Neutrophil (primary cell): ENCODE results near the gene CDC14B.
A peak's percentile ranks its signal among the peaks of the same experiment; 100 is the strongest.

Experiments
- H3K27ac ChIP-seq: fragments of 200-600 bp; sonication (generic); 2 replicates; pipeline ENCODE4 v1.5.1; 2016; ENCODE audit warnings: mild to moderate bottlenecking, moderate library complexity
- H3K27me3 ChIP-seq: fragments of 200-600 bp; sonication (generic); 2 replicates; pipeline ENCODE4 v1.6.0; 2016; ENCODE audit warnings: mild to moderate bottlenecking
- H3K36me3 ChIP-seq: fragments of 200-600 bp; sonication (generic); 2 replicates; pipeline ENCODE4 v1.5.1; 2017
- H3K4me1 ChIP-seq, 2 experiments: fragments of 200-600 bp in 1 of 2; sonication (generic) in 1 of 2; 1 replicate in 1 of 2; 2 replicates in 1 of 2; pipeline versions ENCODE4 v1.5.1 to v1.6.1; 2013 to 2016; ENCODE audit warnings: low read depth in 1 of 2, low read length in 1 of 2, mild to moderate bottlenecking in 1 of 2, moderate library complexity in 1 of 2; ENCODE audit not compliant: control insufficient read depth in 1 of 2, insufficient read depth in 1 of 2
- H3K4me3 ChIP-seq, 2 experiments: fragments of 200-600 bp in 1 of 2; sonication (generic) in 1 of 2; 1 replicate in 1 of 2; 2 replicates in 1 of 2; pipeline ENCODE4 v1.5.1; 2013 to 2016; ENCODE audit warnings: low read depth in 1 of 2, low read length in 1 of 2, mild to moderate bottlenecking in 1 of 2, moderate library complexity in 1 of 2
- H3K9me3 ChIP-seq: fragments of 200-600 bp; sonication (generic); 2 replicates; pipeline ENCODE4 v1.5.1; 2016
- CTCF ChIP-seq: fragments of 200-600 bp; sonication (generic); IDR thresholded peaks from 2 replicates; pipeline ENCODE4 v1.5.1; 2016; ENCODE audit warnings: antibody characterized with exemption

CDC14B gene

GRCh38 chr9:96620181-96620514, 505 bp upstream of the CDC14B start:
- Histone ChIP-seq H3K27ac (no peak overlapping the region), H3K4me1 (peaks cover 0 to 10% of the 10 kb centered on the region in 2 experiments), H3K27me3 (peaks cover 83% of the 10 kb centered on the region), H3K36me3 (no peaks in the 10 kb centered on the region), H3K9me3 (no peaks in the 10 kb centered on the region), H3K4me3 (no peak overlapping the region)
- no peak for TF ChIP-seq CTCF

- Histone ChIP-seq H3K9me3 (no peaks in the 10 kb centered on the region), H3K27me3 (peaks cover 94% of the 10 kb centered on the region), H3K4me3 (peak overlapping the region; percentile 24 to 40), H3K27ac (no peak overlapping the region), H3K36me3 (no peaks in the 10 kb centered on the region), H3K4me1 (peaks cover 0 to 10% of the 10 kb centered on the region in 2 experiments)
- no peak for TF ChIP-seq CTCF
Observed at GRCh38 chr9:96619124-96619465, 548 bp downstream of the CDC14B start.

DNA sequence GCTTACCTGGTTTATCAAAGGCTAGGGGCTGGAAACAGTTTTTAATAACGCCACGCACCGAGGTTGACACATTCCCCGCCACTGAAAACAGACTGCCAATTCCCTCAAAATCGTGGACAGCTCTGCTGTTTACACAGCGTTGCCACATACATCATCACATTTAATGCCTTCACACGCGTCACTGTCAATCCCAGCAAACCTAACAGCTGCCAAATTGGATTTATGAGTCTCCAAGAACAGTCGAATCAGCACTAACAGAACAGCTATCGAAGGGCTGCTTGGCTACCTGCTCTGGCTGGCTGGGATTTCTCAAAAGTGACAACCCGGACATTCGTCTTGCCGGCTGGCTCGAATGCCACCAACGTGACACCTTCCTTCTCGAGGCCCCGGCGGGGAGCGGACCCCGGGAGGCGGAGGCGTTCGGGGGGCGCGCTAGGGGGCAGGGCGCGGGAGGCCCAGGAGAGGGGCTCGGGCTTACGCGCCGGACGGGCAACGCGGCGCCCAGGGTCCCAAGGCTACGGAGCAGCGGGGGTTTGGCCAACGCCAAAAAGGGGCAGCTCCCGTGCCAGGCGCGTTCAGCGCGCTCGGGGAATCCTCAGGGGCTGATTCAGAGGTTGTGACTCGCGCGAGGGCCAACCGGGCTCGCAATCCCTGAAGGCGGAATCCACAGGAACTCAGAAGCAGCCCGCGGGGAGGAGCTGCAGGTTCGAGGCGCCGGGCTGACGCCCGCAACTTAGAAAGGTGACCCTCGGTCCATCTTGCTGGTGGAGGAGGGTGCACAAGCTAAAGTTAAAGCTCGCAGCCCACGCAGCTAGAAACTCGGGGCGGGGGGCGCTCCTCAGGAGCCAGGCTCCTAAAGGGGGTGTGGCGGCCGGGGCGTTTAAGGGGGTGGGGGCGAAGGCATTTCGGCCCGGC, 1.2 kb downstream of the CDC14B start:
- no peak overlapping the region for H3K27ac ChIP-seq
- H3K27me3 ChIP-seq, result peaks cover 98% of the 10 kb centered on the region
- no peak for TF ChIP-seq CTCF
- no peaks in the 10 kb centered on the region for H3K36me3 ChIP-seq
- H3K4me1 ChIP-seq, result peaks cover 0 to 10% of the 10 kb centered on the region in 2 experiments
- no peaks in the 10 kb centered on the region for H3K9me3 ChIP-seq
- peak overlapping the region; percentile 24 to 40 for H3K4me3 ChIP-seq

- TF ChIP-seq CTCF, result no peak
- Histone ChIP-seq H3K27ac (no peak overlapping the region), H3K9me3 (no peaks in the 10 kb centered on the region), H3K27me3 (peaks cover 98% of the 10 kb centered on the region), H3K36me3 (no peaks in the 10 kb centered on the region), H3K4me1 (peaks cover 0 to 10% of the 10 kb centered on the region in 2 experiments), H3K4me3 (no peak overlapping the region)
Observed at GRCh38 chr9:96617439-96618185, 2.0 kb downstream of the CDC14B start.

DNA sequence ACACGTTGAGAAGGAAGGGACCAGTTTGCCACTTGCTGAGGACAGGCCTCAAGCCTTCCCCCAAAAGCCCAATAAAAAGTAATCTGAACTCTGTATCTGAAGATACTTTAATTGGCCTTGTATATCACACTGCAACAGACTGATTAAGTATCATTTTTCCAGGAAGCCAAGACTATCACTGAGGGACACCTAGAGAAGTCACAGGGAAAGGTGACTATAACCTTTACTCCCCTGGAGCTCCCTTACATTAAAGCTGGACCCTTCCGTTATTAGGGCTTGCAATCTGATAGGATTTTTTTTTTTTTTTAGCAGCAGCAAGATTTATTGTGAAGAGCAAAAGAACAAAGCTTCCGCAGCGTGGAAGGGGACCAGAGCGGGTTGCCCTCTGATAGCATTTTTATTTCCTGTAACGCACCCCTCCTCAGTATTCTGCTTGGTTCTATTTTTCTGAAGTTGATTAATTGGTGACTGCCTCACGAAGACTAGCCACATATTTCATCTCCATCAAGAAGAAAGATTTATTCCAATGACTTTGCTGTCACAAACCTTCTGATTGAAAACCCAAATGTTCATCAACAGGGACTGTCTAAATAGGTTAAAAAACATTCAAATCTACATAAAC, 2.7 kb downstream of the CDC14B start:
- Histone ChIP-seq H3K4me1 (peaks cover 0 to 10% of the 10 kb centered on the region in 2 experiments), H3K4me3 (no peak overlapping the region), H3K27ac (no peak overlapping the region), H3K9me3 (no peaks in the 10 kb centered on the region), H3K27me3 (peaks cover 98% of the 10 kb centered on the region), H3K36me3 (no peaks in the 10 kb centered on the region)
- no peak for TF ChIP-seq CTCF
